Hematopoietic multipotent progenitor cell (in vitro differentiated cells): ENCODE measurements around the gene INSRR. TPM values are rescaled to one million over a fixed set of nuclear protein-coding genes. Genes with fewer than 3 reads are reported as not detected.

Experiments
- total RNA-seq: library from RNA; depleted of rRNA; stranded (reverse); fragments of >200 nt; gene quantifications from one replicate; pipeline ENCODE4 v1.2.3, GENCODE V29; 2012

Gene INSRR
- total RNA-seq, 1 donor: under 0.01 TPM

Other genes starting within 250 kb of the INSRR start
- under 0.01 TPM for gene HAPLN2, start 239.7 kb downstream of the INSRR start, total RNA-seq
- gene BCAN, start 217.0 kb downstream of the INSRR start, total RNA-seq: under 0.01 TPM
- gene NES, start 181.7 kb downstream of the INSRR start, total RNA-seq: under 0.01 TPM
- 0.27 TPM for gene CRABP2, start 153.5 kb downstream of the INSRR start, total RNA-seq
- gene METTL25B, start 130.6 kb downstream of the INSRR start, total RNA-seq: 12.9 TPM
- 19.7 TPM for gene ISG20L2, start 130.4 kb downstream of the INSRR start, total RNA-seq
- 16.2 TPM for gene MRPL24, start 118.0 kb downstream of the INSRR start, total RNA-seq
- 68.1 TPM for gene HDGF, start 107.4 kb downstream of the INSRR start, total RNA-seq
- 23.2 TPM for gene PRCC, start 91.6 kb downstream of the INSRR start, total RNA-seq
- 4.3 TPM for gene SH2D2A, start 42.3 kb downstream of the INSRR start, total RNA-seq
- 7.5 TPM for gene NTRK1, start 1.7 kb upstream of the INSRR start, total RNA-seq
- 12.7 TPM for gene PEAR1, start 34.6 kb upstream of the INSRR start, total RNA-seq
- gene LRRC71, start 61.5 kb upstream of the INSRR start, total RNA-seq: not detected
- gene ARHGEF11, start 186.6 kb upstream of the INSRR start, total RNA-seq: 14.5 TPM
- gene ETV3L, start 240.7 kb upstream of the INSRR start, total RNA-seq: not detected